ENCODE results near the gene FGF14. TPM values are rescaled to one million over a fixed set of nuclear protein-coding genes. Genes with fewer than 3 reads are reported as not detected.

The FGF14 gene
- total RNA-seq, 2 experiments from 2014 or later = not detected

DNA sequence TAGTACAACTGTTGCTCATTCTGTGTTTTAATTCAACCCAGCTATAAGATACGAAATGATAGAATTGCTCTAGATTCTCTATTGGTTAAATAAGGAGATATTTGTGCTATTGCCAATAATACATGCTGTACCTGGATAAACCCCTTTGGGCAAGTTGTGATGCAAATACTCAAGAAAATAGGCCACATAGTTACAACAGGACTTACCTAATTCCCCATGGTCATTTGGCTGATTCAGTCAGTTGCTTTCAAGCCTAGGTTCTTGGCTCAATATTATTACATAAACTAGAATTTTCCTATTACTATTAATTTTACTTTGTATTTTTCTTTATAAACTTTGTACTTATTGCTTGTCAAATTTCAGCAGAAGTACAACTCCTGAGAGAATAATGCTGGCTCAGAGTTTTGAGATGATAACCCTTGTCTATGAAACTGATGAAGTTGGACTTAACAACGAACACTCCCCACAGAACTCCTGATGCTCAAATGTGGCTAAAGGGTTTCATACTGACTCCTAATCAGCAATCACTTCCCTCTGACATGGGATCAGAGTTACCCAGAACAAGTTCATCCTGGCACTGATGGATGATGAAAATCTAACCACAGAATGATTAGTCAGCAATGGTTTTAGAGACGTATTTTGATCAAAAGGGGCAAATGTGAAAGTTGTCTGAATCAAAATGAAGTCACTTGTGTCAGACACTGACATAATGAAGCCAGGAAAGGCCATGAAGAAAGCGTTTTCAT, 728.3 kb downstream of the FGF14 start:
- Mint-ChIP-seq H3K27ac (no peak overlapping the region), H3K27me3 (no peaks in the 10 kb centered on the region), H3K4me1 (ENCODE audit: low read depth) (no peaks in the 10 kb centered on the region), H3K4me3 (no peak overlapping the region), H3K9me3 (no peaks in the 10 kb centered on the region), H3K36me3 (no peaks in the 10 kb centered on the region)
- POLR2A ChIA-PET = no interaction called here
- CTCF ChIA-PET = no interaction called here
- intact Hi-C loops (cut with micrococcal nuclease) = no loop called here
- DNase-seq = no peak

DNA sequence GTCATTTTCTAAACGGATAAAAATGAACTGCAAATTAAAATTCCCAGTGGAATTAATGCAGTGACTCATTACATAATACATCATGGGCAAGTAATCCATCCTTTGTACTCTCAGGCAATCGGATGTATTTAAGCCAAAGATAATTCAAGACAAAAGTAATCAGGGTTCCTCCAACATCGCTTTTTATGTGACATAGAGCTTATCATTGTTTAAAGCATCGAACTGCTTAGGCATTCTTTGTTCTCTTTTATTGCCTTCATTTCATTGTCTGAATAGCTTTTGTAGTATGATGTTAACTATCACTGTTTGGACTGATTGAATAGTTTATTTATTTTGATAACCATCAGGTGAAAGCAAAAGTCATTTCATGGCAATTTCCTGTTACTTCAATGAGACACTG, 740.0 kb downstream of the FGF14 start:
- Mint-ChIP-seq H3K27me3 (peaks cover 8% of the 10 kb centered on the region), H3K4me1 (ENCODE audit: low read depth) (no peaks in the 10 kb centered on the region), H3K27ac (no peak overlapping the region), H3K9me3 (no peaks in the 10 kb centered on the region), H3K36me3 (no peaks in the 10 kb centered on the region), H3K4me3 (no peak overlapping the region)
- CTCF ChIA-PET = no interaction called here
- intact Hi-C loops (cut with micrococcal nuclease) = no loop called here
- POLR2A ChIA-PET = no interaction called here
- DNase-seq = no peak

Small RNAs within 50 kb of the gene (microRNA-seq; reads per million reads assigned to microRNA genes)
- gene MIR2681 (ENCODE audit: borderline microRNAs expressed, borderline number of aligned reads, borderline replicate concordance) (not detected), gene MIR4705 (ENCODE audit: borderline microRNAs expressed, borderline number of aligned reads, borderline replicate concordance) (not detected)

Other genes with a start within 250 kb of the FGF14 start
- 10 to 100 TPM; 64.7 to 65.6 TPM for gene TPP2, start 194.9 kb upstream of the FGF14 start, total RNA-seq

Data from activated CD4-positive, alpha-beta memory T cell treated with anti-CD3 and anti-CD28 coated beads for 36 hours (primary cell).